Skeletal muscle satellite cell (primary cell): ENCODE results near the gene NOL3.

Experiments
- H3K27me3 ChIP-seq: 2 replicates; pipeline ENCODE4 v1.7.0; 2013; ENCODE audit warnings: low read length; ENCODE audit not compliant: control insufficient read depth, insufficient read depth
- H3K36me3 ChIP-seq: 2 replicates; pipeline ENCODE4 v1.7.0; 2013; ENCODE audit warnings: mild to moderate bottlenecking, control low read depth, low read length; ENCODE audit not compliant: insufficient read depth
- H3K4me1 ChIP-seq: 2 replicates; pipeline ENCODE4 v1.7.0; 2013; ENCODE audit warnings: low read length; ENCODE audit not compliant: control insufficient read depth, insufficient read depth
- H3K4me2 ChIP-seq: 2 replicates; pipeline ENCODE4 v1.7.0; 2013; ENCODE audit warnings: mild to moderate bottlenecking, low read length
- H3K4me3 ChIP-seq: 2 replicates; pipeline ENCODE4 v1.7.0; 2013; ENCODE audit warnings: low read length
- H3K9ac ChIP-seq: 2 replicates; pipeline ENCODE4 v1.7.0; 2013; ENCODE audit warnings: mild to moderate bottlenecking, low read depth, low read length, moderate library complexity
- H3K9me3 ChIP-seq: replicated peaks from 2 replicates; pipeline ENCODE4 v1.7.0; 2013; ENCODE audit warnings: mild to moderate bottlenecking, control low read depth, low read length

NOL3 gene

DNA sequence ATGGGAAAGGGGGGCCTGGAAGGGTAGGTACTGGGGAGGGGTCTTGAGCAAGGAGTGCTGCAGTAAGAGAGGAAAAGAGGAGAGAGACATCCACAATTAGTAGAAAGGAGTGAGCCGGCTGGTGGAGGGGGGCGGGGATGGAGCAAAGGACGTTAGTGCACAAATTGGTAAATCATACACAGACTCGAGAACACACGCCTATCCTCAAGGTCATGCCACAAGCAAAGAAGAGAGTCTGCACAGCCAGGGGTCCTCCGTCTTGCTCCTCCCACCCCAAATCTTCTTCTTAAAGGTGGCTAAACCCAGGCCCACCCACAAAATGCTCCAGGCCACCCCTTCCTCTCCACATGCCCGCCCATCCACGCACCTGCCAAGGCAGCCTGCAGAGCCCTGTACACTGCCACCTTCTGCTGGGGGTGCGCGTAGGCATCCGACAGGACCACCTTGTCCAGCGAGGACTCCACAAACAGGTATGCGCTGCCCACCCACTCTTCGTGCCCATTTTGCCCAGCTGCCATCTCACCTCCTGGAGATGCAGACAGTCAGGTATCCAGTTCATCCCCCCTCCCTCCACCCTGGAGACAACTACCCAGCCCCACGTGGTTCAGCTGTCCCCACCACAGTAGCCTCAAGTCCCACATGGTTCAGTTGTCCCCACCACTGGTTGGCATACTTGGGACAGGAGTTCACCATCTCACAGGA lies 14.0 kb upstream of the NOL3 start:
- Histone ChIP-seq H3K9me3 (no peaks in the 10 kb centered on the region), H3K9ac (no peak overlapping the region), H3K4me3 (no peak overlapping the region), H3K27me3 (no peaks in the 10 kb centered on the region), H3K4me2 (no peak overlapping the region), H3K4me1 (peaks cover 19% of the 10 kb centered on the region), H3K36me3 (no peaks in the 10 kb centered on the region)

- H3K4me1 ChIP-seq: peaks cover 19% of the 10 kb centered on the region
- H3K27me3 ChIP-seq: no peaks in the 10 kb centered on the region
- H3K36me3 ChIP-seq: no peaks in the 10 kb centered on the region
- H3K4me3 ChIP-seq: no peak overlapping the region
- H3K4me2 ChIP-seq: no peak overlapping the region
- no peak overlapping the region for H3K9ac ChIP-seq
- no peaks in the 10 kb centered on the region for H3K9me3 ChIP-seq
Observed at GRCh38 chr16:67157106-67157748, 13.1 kb upstream of the NOL3 start.

DNA sequence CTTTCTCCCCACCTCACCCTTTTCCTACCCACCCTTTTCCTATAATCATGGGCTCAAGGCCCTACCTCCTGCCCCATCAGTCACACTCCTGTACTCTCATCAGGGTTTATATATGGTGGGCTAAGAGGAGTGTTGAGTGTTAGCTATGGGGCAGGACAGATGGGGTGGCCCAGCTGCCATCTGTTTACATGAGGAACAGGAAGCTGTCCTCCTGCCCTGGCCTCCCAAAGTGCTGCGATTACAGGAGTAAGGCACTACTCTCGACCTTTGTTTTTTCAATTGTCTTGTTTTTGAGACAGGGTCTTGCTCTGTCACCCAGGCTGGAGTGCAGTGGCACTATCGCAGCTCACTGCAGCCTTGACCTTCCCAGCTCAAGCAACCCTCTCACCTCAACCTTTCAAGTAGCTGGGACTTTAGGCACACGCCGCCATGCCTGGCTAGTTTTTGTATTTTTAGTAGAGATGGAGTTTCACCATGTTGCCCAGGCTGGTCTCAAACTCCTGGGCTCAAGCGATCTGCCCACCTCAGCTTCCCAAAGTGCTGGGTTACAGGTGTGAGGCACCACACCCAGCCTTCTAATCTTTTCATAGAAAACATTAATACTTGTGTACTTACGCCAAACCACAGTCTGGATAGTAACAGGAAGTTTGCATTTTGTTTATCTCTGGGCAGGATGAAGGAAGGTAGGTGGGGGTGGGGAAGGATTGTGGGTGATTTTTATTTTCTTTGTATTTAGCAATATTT lies 12.3 kb upstream of the NOL3 start:
- peaks cover 25% of the 10 kb centered on the region for H3K4me1 ChIP-seq
- no peaks in the 10 kb centered on the region for H3K36me3 ChIP-seq
- H3K9me3 ChIP-seq: no peaks in the 10 kb centered on the region
- no peak overlapping the region for H3K9ac ChIP-seq
- H3K4me2 ChIP-seq: no peak overlapping the region
- H3K4me3 ChIP-seq: no peak overlapping the region
- peaks cover 6% of the 10 kb centered on the region for H3K27me3 ChIP-seq

DNA sequence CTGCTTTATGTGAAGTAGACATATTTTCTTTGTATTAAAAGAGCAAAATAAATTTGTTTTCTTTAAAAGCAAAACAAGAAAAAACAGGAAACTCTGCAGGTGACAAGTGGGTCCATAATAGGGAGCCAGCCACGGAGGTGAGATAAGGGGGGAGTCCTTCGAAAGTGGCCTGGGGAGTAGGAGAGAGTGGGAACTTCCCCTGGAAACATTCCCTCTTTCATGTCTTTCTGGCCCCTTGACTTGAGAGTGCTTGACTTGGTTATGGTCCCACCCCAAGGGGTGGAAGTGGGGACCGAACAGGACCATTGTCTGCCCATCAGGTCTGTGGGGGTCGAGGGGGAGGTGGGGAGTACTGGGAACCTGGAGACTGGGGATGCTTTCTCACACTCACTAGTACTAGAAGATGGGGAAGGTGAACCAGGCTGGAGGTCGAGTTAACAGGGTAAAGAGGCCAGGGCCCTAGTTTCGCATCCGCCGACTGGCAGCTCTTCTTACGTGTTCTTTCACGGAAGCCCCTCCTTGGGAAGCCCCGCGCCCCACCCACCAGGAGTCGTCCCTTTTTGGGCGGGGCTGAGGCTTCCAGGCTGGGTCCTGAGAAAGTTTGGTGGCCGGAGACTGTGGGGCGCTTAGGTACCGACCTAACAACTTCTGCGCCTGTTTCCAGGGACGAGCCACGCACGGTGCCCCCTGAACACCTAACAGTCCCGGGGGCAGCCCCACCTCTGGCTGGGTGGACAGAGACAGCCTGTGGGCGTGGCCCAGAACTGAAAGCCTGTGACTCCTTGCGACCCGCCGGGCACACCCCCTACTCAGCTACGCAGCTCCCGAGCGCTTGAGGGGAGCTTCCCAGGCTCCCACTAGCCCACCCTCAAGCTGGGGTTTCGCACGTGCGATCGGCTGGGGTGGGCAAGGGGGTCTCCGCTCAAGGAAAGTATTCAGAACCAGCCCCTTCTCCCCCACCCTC lies 11.4 kb upstream of the NOL3 start:
- H3K4me2 ChIP-seq: peak overlapping the region; percentile 98
- H3K9ac ChIP-seq: peak overlapping the region; percentile 90
- H3K27me3 ChIP-seq: peaks cover 15% of the 10 kb centered on the region
- peaks cover 34% of the 10 kb centered on the region for H3K4me1 ChIP-seq
- no peaks in the 10 kb centered on the region for H3K36me3 ChIP-seq
- peak overlapping the region; percentile 100 for H3K4me3 ChIP-seq
- no peaks in the 10 kb centered on the region for H3K9me3 ChIP-seq

DNA sequence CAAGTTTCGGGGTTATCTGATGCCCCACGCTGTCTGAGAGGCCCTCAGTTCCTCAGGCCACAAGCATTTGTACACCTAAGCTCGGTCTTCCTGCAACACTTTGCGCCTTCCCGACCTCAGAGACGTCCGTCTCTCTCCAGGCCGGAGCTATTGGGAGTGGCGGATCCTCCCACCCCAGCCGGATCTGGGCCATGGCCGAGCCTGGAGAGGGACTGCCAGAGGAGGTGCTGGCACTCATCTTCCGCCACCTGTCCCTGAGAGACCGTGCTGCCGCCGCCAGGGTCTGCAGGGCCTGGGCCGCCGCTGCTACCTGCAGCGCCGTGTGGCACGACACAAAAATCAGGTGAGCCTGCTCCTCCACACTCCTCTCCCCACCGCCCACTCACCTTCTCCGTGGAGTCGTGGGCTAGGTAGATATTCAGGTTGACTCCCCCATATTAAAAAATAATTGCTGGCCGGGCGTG lies 8.7 kb upstream of the NOL3 start:
- H3K36me3 ChIP-seq: no peaks in the 10 kb centered on the region
- H3K4me2 ChIP-seq: peak overlapping the region; percentile 98
- no peak overlapping the region for H3K9ac ChIP-seq
- H3K4me1 ChIP-seq: peaks cover 36% of the 10 kb centered on the region
- H3K9me3 ChIP-seq: no peaks in the 10 kb centered on the region
- H3K27me3 ChIP-seq: peaks cover 18% of the 10 kb centered on the region
- H3K4me3 ChIP-seq: peak overlapping the region; percentile 100

DNA sequence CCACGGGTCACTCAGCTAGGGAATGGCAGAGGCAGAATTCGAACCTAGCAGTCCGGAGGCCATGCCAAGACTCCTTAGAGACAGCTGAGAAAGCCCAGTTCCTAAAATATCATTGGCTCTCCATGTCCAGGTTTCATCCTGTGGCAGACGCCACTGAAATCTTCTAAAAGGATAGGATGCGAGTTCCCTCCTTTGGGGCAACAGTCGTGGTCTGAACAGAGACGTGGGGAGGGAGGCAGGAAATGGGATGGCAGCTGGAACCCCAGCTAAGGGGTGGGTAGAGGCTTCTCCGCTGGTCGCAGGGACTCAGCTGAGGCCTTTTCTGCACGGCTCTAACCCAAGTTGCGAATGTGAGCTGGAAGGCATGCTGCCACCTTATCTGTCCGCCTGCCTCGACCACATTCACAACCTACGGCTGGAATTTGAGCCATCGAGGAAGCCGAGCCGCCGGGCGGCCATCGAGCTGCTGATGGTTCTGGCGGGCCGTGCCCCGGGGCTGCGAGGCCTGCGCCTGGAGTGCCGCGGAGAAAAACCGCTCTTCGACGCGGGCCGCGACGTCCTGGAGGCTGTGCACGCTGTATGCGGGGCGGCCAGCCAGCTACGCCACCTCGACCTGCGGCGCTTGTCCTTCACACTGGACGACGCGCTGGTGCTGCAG lies 7.7 kb upstream of the NOL3 start:
- peak overlapping the region; percentile 84 for H3K4me2 ChIP-seq
- H3K4me3 ChIP-seq: peak overlapping the region; percentile 63
- H3K9me3 ChIP-seq: no peaks in the 10 kb centered on the region
- no peak overlapping the region for H3K9ac ChIP-seq
- no peaks in the 10 kb centered on the region for H3K36me3 ChIP-seq
- H3K4me1 ChIP-seq: peaks cover 36% of the 10 kb centered on the region
- peaks cover 18% of the 10 kb centered on the region for H3K27me3 ChIP-seq

- H3K4me3 ChIP-seq: peak overlapping the region; percentile 63
- peaks cover 18% of the 10 kb centered on the region for H3K27me3 ChIP-seq
- no peak overlapping the region for H3K9ac ChIP-seq
Observed at GRCh38 chr16:67163164-67163998, 7.0 kb upstream of the NOL3 start.

GRCh38 chr16:67163999-67164558 lies 6.3 kb upstream of the NOL3 start:
- H3K36me3 ChIP-seq: no peaks in the 10 kb centered on the region
- H3K9me3 ChIP-seq: no peaks in the 10 kb centered on the region
- peak overlapping the region; percentile 84 for H3K4me2 ChIP-seq
- H3K27me3 ChIP-seq: peaks cover 18% of the 10 kb centered on the region
- H3K4me1 ChIP-seq: peaks cover 34% of the 10 kb centered on the region
- H3K9ac ChIP-seq: no peak overlapping the region
- H3K4me3 ChIP-seq: peak overlapping the region; percentile 63

More at GRCh38 chr16:67163164-67163998, 7.0 kb upstream of the NOL3 start:
- peaks cover 36% of the 10 kb centered on the region for H3K4me1 ChIP-seq
- H3K4me2 ChIP-seq: peak overlapping the region; percentile 84
- no peaks in the 10 kb centered on the region for H3K9me3 ChIP-seq
- H3K36me3 ChIP-seq: no peaks in the 10 kb centered on the region

DNA sequence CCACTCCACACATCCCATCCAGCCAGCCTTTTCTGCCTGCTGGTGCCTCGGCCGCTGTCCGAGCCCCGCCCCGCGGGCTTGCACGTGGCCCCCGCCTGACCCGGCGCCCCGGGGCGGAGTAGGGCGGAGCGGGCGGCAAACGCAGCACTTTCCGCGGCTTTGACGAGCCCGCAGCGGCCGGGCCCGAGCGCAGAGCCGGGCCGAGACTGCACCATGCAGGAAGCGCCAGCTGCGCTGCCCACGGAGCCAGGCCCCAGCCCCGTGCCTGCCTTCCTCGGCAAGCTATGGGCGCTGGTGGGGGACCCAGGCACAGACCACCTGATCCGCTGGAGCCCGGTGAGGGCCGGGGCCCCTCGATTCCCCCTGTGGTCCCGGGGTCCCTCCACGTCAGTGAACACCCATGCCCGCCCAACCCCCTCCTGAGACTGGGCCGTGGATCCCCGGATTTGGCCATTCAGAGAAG lies 5.7 kb upstream of the NOL3 start, which contains the start of gene HSF4:
TSS of gene HSF4 (plus strand) at position 147 of the 463 bp plus-strand sequence. CDS start at position 214, 67 bp downstream.
- peaks cover 40% of the 10 kb centered on the region for H3K4me1 ChIP-seq
- H3K4me3 ChIP-seq: peak within 1 kb of the TSS; percentile 63
- H3K36me3 ChIP-seq: no peaks in the 10 kb centered on the region
- peak within 1 kb of the TSS; percentile 84 for H3K4me2 ChIP-seq
- no peaks in the 10 kb centered on the region for H3K9me3 ChIP-seq
- no peak within 1 kb of the TSS for H3K9ac ChIP-seq
- peaks cover 18% of the 10 kb centered on the region for H3K27me3 ChIP-seq
